Activated naive CD4-positive, alpha-beta T cell treated with anti-CD3 and anti-CD28 coated beads, Interleukin-2, amount 50 U/mL, for 16 hours (primary cell): ENCODE data around the gene TK2.
"Not testable (repeated sequence)": the region's sequence is repeated elsewhere in the genome, so short reads cannot be mapped to it uniquely, and the experiment has no call there.

Experiments used
- DNase-seq: peaks from one replicate; pipeline ENCODE4 v3.0.0-alpha.2; 2020

The TK2 gene

DNA sequence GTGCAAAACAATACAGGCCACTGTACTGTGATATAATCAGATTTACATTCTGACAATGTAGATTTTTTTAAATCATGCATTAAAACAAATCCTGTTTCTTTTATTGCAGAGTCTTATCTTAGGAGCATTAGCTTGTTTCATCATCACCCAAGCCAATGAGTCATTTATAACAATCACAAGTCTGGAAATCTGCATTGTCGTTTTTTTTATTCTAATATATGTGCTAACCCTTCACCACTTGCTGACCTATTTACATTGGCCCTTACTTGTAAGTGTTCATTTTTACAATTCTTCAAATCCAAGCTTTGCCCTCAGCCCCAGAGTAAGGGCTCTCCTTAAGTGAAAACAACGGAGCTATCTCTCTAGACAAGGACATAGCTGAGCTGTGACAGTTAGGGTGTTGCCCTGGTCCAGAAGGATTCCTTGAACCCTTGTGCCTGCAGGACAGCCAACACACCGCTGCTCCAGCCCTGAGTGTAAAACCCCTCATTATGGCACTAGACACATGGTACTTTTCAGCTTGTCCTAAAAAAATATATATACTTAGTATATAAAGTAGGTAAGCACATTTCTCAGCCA is 20.0 kb upstream of the TK2 start:
- no peak for DNase-seq

DNA sequence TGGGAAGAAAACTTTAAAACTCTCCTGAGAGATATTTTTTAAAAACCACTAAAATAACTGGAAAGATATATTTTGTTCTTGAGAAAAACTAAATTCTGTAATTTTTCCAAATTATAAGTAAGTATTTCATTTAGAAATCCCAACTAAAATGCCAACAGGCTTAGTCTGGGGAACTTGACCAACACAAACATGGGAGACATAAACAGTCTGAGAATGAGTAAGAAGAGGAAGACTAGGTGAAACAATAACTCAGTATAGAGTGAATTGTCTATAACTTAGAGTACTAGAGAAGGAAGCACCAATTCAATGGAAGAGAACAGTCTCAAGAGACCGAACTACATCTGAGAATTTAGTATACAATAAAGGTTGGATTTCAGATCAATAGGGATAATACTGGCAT is 19.2 kb upstream of the TK2 start:
- DNase-seq: no peak

DNA sequence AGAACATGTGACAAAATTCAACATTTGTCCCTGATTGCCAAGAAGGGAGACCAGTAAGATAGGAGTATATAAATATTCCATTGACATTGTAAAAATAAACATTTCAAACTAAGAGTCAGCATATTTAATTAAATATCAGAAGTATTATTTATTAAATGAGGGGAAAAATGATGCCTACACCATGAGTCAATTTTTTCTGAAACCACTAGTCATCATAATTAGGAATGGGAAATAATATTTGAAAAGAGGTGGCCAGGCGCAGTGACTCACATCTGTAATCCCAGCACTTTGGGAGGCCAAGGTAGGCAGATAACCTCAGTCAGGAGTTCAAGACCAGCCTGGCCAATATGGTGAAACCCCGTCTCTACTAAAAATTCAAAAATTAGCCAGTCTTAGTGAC is 18.4 kb upstream of the TK2 start:
- DNase-seq: no peak

DNA sequence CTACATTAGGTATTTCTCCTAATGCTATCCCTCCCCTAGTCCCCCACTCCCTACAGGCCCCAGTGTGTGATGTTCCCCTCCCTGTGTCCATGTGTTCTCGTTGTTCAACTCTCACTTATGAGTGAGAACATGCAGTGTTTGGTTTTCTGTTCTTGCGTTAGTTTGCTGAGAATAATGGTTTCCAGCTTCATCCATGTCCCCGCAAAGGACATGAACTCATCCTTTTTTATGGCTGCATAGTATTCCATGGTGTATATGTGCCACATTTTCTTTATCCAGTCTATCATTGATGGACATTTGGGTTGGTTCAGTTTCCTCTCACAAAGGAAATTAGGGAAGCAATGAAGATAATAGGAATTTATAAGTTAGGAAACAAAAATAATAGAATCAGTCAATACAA is 17.3 kb upstream of the TK2 start:
- DNase-seq: not testable (repeated sequence)

DNA sequence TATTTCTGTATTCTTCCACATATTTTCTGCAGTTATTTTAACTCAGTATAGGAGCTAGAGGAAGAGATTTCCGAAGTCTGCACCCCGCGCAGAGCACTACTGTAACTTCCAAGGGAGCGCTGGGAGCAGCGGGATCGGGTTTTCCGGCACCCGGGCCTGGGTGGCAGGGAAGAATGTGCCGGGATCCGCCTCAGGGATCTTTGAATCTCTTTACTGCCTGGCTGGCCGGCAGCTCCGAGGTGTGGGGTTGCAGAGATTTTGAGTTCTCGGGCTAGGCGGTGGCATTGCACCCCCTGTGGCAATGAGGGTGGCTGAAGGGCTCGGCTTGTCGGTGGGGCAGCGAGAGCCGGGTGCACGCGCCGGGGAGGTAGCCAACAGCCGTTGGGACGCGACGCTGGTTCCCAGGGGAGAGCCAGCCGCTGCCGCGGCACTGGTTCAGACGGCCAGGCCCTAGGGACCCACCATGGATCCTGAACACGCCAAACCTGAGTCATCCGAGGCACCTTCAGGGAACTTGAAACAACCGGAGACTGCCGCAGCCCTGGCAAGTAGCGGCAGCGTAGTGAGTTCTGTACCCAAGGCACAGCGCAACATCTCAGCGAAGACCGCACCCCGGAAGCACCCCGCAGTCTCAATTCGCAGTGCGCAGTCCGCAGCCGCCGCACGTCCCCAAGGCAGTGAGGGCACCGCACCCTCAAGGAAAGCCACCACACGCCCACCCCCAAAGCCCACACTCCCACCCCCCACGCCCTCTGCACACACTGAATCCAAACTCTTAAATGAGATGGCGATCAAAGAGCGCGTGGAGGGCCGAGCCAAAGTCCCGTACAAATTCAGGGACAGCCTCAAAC is 16.4 kb upstream of the TK2 start, which contains the start of gene CMTM1:
Gene CMTM1 (plus strand): TSS at position 389 of the 851 bp plus-strand sequence. CDS start 75 bp downstream, at position 464.
- DNase-seq: no peak

DNA sequence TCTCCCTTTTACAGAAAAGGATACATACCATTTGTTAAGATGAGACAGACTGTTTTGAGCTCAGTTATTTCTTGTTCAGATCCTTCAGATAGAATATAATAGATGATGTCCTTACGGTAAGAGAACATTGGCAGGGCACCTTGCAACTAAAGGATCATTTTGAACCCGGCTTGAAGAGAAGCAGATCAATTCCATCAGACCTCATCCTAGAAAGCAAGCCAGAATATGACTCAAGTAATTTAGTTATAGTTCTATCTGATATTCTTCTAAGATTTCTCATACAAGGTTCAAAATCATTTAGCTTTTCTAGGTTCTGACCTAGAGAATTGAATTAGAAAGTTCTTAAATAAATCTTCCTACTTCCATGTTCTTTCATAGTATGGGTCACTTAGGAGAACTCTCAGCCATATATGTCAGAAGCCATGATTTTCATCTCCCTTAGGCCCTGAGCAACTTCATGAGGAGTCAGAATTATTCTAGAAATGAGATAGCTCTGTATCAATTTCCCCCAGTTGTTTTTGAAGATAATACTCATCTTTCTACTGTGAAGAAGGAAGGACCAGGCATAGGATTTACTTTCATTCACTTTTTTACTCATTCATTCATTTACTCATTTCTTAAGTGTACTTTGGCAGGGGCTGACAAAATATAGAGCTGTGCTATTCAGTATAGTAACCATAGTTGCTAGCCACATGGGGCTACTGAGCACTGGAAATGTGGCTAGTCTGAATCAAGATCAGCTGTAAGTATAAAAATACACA is 13.8 kb upstream of the TK2 start:
- DNase-seq: no peak

DNA sequence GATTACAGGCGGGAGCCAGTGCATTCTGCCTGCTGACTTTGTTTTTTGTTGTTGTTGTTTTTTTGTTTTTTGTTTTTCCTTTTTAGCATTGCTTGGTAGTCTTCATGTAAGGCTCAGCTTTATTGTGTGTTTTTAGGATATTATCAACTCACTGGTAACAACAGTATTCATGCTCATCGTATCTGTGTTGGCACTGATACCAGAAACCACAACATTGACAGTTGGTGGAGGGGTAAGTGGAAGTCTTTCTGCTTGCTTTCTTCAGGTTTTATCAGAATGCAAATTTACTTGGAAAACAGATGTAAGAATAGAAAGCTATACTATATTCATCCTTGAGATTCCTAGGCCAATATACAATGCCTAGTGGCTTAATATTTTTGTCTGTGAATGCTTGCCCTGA is 13.1 kb upstream of the TK2 start:
- DNase-seq: no peak

DNA sequence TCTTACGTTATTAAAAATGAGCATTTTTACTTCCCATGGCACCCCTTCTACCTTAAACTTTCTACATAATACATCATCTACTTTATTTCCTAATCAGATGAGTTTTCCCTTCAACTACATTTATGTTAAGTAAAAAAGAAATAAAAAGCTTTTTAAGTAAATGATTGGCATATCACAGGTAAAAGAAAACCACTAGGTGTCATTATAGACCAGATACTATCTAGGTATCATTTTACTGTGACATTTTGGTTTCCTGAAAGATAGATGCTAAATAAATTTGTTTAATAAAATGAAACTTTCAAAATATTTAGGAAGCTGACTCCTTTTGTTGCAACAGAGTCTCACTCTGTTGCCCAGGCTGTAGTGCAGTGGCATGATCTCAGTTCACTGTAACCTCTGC is 12.5 kb upstream of the TK2 start:
- DNase-seq: no peak

DNA sequence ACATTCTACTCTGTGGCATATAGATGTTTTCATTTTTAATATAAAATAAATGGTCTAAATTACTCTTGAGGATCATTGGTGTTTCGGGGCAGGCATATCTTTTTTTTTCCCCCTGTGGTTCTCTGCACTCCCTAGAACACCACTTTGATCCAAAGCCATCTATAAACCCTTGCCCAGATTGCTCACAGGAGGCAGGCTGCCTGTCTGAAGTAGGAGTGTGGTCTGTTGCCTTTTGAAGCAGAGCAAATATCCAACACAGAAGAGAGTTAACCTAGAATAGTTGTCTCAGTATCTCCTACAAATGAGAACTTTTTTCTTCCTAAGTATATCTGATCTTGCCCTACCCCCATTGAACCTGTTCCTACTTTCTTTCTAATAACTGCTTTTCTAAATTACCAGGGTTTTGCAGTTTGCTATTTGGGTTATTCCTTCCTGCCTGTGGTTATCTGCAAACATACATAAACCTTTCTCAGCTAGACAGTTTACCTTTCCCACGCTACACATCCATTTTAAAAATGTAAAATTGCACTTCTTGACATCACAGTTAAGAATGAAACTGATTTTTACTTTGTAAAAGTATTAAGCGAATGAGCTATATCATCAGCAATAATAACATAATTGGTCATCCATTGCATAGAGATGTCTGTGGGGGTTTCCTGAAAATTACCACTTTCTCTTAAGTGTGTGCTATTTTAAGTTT is 11.6 kb upstream of the TK2 start:
- no peak for DNase-seq

DNA sequence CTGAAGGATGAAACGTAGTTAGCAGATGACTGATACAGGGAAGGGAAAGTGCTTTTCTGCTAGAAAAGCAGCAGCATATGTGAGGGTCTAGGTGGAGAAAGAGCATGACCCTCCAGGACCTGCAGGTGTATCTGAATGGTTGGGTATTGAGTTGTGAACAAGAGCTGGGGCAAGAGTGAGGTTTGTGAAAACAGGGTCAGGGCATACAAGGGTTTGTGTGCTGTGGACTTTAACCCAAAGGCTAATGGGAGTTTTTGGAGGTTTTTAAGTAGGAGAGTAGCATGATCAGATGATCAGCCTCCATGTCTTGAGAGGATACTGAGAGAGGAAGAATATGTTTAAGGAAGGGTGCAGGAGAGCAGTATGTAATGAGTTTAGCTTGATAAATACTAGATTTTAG is 10.2 kb upstream of the TK2 start:
- DNase-seq: no peak

DNA sequence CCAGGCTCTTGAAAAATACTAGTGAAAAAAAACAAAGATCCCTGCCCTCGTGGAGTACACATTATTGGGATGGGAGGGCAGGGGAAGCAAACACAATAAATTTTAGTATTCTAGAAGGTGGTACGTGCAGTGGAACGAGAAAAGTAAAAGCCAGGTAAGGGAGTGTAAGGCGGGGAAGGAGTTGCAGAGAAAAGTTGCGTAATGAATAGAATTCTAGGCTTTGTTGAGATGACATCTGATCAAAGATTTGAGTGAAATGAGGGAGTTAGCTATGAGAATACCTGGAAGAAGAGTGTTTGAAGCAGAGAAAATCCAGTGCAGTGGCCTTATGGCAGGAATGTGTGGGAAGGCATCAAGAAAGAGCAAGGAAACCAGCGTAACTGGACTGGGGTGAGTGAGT is 4.6 kb upstream of the TK2 start:
- DNase-seq: no peak

DNA sequence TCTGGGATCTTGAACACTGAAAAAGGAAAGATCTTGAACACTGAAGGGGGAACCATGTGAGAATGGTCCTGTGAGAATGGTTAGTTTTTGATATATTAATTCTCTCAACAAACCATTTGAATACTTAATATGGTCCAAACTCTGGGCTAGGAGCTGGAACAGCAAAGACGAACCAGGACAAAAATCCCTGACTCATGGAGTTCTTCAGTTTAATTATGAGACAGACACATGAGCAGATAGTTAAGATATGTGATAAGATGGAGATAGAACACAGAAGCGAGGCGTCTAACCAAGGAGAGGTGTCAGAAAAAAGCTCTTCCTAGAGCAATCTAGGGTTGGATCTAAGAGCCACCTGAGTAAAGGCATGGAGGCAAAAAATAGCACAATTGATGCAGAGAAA is 4.1 kb upstream of the TK2 start:
- no peak for DNase-seq

DNA sequence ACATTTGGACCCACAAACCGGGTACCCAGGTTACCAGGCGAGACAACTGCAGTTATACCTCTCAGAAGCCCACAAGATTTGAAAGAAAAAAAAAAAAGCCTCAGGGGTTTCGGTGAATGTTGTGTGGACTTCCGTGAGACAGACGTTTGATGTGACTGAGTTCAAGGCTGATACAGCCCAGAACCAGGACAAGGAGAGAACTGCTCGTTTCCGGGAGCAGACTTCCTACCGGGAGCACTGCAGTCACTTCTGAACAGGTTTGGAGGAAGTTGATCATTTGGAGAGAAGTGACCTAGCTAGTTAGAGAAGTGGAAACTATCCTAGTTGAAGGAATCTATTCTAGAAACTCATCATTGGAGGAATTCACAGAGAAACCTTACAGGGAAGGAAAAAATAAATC is 3.3 kb upstream of the TK2 start:
- DNase-seq: no peak

DNA sequence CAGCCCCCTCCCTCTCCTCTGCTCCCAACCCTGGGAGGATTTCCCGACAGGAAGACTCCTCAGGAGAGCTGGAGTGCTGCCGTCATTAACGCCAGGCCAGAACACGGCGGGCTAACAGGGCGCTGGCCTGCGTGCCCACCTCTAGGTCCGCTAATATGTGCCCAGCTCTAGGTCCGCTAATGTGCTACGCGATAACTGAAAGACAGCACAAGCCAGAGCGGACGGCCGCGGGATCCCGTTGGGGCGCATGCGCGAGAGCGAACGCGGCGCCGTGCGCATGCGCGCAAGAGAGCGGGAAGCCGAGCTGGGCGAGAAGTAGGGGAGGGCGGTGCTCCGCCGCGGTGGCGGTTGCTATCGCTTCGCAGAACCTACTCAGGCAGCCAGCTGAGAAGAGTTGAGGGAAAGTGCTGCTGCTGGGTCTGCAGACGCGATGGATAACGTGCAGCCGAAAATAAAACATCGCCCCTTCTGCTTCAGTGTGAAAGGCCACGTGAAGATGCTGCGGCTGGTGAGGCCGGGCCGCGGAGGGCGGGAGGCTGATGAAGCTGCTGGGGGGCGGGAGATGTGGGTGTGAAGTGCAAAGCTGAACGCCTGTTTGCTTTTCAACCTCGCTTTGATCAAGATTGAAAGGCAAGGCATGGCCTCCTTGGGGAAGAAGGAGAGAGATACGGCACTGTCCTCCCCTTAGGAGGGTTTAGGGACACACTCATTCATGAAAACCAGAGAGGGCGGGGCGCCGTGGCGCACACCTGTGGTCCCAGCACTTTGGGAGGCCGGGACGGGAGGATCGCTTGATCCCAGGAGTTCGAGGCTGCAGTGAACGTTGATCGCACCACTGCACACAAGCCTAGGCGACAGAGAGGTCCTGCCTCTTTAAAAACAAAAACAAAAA is 2.6 kb upstream of the TK2 start, which contains the start of gene CKLF:
Gene CKLF (plus strand): TSS at position 291 of the 892 bp plus-strand sequence. CDS start 140 bp downstream, at position 431.
- DNase-seq: peak; percentile 89

DNA sequence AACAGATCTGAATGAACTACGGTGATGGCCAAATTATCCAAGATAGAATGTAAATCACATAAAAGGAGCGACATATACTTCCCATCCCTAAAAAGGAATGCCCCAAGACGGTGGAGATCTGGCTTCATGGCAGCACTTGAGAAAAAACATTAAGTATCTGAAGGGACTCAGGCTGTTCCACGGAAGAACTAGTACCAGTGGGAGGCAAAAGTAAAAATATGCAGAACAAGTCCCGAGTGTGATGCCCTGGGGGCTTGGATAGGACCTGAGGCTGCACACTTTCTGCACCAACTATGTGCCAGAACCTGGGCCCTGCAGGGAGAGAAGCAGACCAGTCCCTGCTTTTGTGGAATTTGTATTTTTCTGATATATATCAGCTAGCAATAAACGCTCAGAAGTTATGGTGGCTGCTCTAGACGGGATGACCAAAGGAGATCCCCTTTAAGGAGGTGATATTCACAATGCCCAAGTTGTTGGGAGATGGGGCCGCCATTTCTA is 1.9 kb upstream of the TK2 start:
- no peak for DNase-seq

DNA sequence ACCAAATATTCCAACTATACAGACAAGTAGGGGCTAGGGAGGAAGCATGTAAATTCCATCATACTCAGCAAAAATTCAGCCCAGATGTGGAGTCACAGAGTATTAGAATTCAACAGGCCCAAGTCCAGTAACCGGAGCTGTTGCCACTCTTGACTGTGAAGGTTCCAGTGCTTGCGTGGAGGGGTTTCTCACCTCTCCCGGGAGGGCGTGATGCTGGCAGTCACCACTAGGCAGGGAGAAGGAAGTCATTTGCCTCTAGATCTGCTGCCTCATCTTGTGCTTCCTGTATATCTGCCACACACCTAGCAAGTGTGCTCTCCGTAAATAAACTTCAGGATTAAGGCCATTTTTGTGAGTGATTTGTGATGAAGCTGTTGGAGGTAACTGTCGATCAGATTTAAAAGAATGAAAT is 1.4 kb upstream of the TK2 start:
- DNase-seq: peak; percentile 52

DNA sequence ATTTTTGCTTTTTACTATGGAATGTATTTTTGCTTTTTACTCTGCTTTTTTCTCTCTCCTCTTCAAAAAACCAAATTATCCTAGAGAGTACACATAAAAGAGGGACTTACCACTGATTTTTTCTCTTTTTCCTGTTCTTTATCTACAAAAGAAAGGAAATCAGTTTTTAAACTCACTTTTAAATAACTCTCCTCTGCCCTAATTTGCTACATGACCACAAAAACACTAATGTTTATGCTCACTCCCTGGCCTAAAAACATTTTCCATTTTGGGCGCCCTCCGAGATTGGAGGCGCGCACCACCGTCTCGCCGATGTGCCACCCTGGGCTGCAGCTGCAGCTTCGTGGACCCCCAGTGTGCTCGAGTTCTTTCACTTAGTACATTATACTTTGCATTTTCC is 1.1 kb downstream of the TK2 start:
- DNase-seq: no peak

DNA sequence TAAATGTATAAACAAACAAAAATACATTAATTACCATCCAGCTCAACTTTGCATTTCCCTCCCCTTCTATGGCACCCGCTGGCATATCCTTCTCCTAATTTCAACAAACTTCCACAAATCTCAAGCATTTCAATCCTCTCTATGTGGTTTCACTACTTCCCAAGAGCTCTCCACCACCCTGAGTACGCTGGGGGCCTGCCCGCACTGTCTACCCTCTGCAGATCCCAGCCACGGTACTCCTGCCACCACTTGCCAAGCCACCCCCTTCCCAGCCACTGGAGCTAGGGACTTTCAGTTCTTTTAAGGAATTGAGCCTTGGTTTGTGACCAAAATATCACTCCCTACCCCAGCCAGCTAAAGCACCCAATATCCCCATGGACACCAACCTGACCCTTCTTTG is 1.9 kb downstream of the TK2 start:
- no peak for DNase-seq

DNA sequence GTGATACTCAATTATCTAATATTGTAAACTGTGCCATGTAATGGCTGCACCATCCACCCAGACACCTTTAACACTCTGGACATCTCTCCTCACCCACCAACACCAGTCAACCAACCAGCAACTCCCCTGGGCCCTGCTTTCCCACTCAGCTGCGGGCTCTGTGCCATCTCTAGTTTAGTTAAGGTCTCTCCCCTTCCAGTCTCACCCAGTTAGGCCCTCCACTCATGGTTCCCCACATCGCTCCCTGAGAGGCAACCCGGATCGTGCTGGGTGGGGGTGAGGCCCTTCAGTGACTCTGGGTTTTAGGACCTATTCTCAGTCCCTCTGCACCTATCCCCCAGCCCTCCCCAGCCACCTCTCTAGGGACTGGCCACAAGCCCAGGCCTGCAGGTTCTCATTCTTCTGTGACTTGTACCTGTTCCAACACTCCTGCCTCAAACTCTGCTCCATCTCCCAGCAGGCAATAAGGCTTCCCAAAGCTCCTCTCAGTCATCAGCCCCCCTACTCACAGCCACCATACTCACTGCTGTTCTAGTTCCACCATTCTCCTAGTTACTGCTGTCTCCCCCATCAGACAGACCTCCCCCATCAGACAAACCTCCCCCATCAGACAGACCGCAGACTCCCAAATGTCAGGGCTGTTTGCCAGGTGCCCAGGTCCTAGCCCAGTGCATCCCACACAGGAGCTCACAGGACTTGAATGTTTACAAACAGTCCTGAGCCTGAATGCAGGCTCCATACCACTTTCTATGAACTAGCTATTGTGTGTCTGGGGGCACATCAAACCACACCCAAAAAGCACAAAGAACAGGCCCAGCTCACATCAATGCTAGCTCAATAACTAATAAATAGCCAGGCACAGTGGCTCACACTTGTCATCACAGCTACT is 2.6 kb downstream of the TK2 start:
- DNase-seq: no peak

DNA sequence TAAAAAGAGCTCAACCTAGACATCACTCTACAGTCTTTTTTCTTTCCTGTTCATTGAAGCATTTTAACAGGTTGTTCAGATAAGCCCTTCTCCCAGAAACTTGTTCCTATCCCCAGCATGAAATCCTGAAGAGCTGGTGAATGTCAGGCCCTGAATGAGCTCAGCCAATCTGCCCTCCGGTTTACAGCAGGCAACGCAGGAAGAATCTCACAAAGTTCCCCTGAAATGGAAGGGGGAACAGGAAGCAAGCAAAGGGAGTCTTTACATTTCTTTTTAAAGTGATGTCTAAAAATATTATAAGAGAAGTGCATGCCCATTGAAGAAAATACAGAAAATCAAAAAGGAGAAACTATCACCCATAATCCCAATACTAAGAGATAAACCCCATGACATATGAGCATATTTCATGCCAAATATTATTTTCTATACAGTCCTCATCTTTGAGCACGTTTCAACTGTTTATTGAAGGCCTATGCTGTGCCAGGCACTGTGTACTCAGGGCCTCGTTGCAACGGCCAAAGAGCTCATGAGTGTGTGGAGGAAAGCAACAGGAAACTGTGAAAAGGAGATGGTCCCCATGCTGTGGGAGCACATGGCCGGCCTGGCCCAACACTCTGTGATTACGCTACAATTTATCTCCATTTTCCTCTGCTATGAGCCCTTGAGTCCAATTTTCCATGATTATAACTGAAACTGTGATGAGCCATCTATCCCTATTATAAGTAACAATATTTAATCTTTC is 5.7 kb downstream of the TK2 start:
- no peak for DNase-seq
